MV-4-11 (cell line): Measurements from ENCODE around the gene CDH23.

Source experiments
- DNase-seq: peaks from one replicate; lab custom pipeline; 2025; lab: John Stamatoyannopoulos, UW

The CDH23 gene

DNA sequence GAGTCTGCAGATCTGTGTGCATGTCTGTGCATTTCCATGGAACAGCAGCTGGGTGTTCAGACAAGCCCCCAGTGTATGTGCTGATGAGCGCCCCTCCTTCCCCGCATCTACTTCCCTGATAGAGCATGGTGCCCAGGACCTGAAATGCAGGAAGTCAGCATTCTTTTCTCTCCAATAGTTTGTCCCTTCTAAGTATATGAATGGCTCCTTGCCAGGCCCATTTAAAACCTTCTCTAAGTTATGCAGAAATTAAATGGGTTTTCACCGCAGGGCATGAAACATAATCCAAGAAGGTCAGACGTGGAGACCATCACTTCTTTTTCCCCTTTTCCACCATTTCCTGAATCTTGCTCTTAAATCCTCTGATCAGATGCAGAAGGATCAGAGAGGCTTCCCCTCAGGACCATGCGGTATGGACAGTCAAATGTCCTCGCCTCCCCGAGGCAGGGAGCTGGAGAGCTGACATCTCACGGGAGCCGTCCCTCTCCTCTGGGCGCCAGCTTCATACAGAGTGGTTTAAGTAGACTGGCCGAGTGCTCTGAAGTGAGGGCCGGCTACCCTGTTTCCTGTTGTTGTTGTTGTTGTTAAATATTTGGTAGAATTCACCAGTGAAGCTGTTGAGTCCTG is 167.6 kb downstream of the CDH23 start:
- no peak for DNase-seq

- DNase-seq, result no peak
Measured at GRCh38 chr10:71565284-71566000, 168.7 kb downstream of the CDH23 start.

- no peak for DNase-seq
Measured at GRCh38 chr10:71567006-71567405, 170.3 kb downstream of the CDH23 start.

DNA sequence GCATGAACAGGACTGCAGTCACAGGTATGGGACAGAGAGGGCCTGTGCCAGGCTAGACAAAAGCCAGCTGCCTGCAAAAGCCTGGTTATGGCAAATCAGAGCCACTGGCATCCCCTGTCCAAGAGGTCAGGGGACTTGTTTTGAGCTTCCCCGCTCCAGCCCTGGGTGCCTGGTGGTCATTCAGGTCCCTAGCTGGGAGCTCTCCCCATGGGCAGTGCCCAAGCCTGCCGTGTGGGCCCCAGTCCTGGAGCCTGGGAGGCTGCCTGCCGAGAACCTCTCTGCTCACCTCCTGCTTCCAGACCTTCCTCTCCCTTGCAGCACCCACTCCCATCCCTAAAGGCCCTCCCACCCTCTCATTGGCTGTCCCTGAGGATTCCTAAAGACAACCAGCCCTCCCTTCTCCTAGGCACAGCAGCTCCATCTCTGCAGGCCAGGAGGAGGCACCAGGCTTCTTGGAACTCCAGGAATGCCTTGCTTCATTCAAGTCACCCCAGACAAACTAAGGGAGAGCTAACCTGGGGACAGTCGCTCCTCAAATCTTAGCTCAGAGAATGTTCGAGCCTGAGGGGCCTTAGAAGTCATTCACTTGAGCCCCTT is 172.3 kb downstream of the CDH23 start:
- no peak for DNase-seq

GRCh38 chr10:71569775-71570588 is 173.3 kb downstream of the CDH23 start:
- peak; percentile 44 for DNase-seq

GRCh38 chr10:71571460-71572175 is 174.9 kb downstream of the CDH23 start:
- no peak for DNase-seq

GRCh38 chr10:71572962-71573361 is 176.2 kb downstream of the CDH23 start:
- no peak for DNase-seq

DNA sequence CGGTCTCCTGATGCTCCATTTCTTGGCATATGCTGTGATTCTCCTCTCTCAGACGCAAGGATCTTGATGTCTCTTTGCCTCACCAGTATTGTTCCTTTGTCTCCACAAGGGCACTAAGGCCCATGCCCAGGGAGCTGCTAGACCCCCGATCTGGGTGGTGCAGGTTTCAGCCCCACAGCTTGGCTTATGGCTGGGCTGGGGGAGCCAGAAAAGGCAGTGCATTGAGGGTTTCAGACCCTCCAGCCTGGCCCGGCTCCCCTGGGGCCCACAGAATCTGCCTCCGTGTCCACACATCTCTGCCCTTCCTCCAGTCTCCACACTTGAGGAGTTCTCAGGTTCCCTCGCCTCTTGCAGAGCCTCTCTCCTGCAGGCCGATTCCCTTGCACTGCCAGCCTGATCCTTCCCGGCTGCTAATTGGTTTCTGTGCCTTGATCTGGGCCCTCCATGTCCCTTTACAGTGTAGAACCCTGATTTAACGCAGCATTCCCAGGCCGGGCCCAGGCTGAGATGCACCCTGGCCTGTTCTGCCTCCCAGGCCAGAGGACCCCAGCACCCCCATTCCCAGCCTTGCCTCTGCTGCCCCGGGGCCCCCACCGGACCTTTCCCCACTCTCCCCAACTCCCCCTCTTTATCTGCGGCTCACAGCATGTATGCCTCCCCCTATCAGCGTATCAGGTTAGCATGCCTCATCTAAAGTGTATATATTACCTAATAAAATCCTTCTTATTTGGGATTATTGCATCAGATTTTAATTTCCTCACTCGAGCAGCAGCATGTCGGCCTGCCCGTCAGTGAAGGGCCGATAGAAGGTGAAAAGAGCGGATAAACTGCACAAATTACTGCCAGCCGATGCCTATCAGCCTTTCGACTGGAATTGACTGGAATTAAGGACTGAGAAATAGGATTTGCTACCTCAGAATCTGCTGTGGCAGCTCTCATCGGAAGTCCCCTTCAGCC is 177.1 kb downstream of the CDH23 start:
- no peak for DNase-seq

GRCh38 chr10:71575451-71575850 is 178.7 kb downstream of the CDH23 start:
- DNase-seq, result no peak

GRCh38 chr10:71575934-71576801 is 179.4 kb downstream of the CDH23 start:
- DNase-seq, result no peak

DNA sequence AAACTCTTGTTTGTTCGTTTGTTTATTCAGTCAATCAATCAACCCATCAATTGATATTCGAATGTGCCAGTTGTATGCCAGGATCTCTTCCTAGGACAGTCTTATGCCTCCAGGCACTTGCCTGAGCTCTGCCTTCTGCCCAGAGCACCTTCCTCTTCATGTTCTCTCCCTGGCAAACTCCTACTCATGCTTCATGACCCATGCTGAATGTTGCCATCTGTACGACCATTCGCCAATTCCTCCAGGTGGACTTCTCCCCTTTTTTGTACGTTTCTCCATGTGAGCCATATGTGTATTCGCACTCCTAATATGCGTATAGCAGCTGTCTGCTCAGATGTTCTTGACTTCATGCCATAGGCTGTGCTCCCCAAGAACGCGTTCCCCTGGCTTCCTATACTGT is 180.1 kb downstream of the CDH23 start:
- no peak for DNase-seq

DNA sequence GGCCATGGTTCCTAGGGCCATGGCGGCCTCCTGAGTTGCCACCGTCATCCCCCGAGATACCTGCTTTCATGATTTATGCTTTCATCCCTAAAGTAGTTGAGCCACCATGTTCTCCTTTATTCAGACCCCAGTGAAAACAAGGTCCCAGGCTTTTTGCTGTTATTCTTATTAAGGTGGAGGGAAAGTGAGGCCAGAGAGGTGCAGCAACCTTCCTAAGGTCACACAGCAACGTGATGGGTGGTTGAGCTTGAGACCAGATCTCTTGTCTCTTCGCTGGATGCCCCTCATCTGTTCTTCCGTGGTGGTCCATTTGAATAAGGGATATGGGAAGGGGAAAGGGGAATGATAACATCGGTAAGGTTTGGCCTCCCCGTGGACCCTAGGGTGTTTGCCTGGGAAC is 180.6 kb downstream of the CDH23 start:
- no peak for DNase-seq

GRCh38 chr10:71578069-71578468 is 181.3 kb downstream of the CDH23 start:
- no peak for DNase-seq

- no peak for DNase-seq
Measured at GRCh38 chr10:71579668-71580067, 182.9 kb downstream of the CDH23 start.

- no peak for DNase-seq
Measured at GRCh38 chr10:71580415-71580814, 183.7 kb downstream of the CDH23 start.

GRCh38 chr10:71580926-71581325 is 184.2 kb downstream of the CDH23 start:
- no peak for DNase-seq

DNA sequence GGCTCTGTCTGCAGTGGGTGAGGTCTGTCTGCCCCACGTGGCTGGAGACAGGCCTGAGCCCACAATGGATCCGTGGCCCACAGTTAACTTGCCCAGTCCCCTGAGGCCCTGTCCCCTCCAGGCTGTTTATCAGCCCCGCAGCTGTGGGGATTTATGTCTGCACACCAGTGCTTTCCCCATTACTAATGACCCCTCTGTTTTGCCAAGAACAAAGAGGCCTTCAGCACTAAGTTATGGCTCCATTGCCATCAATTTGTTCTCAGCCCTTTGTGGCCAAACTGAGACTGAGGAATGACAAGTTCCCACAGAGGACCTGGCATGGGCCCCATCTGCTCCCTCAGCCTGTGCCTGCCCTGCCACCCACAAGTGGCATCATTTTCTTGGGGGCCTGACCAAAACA is 184.7 kb downstream of the CDH23 start:
- no peak for DNase-seq

- DNase-seq, result peak; percentile 5
Measured at GRCh38 chr10:71582019-71582418, 185.3 kb downstream of the CDH23 start.

GRCh38 chr10:71582506-71583475 is 186.1 kb downstream of the CDH23 start:
- DNase-seq, result no peak
